Spinal cord (tissue), 10 donors: ENCODE measurements around the gene GTF2IRD1. TPM values are rescaled to one million over a fixed set of nuclear protein-coding genes. Genes with fewer than 3 reads are reported as not detected.
"Not testable (repeated sequence)": the region's sequence is repeated elsewhere in the genome, so short reads cannot be mapped to it uniquely, and the experiment has no call there.

Experiments
- DNase-seq, 6 donors: peaks; one replicate each; pipeline versions ENCODE4 v3.0.0 to v3.0.0-alpha.2; 2013 to 2015; ENCODE audit warnings: low spot score in 6 of 6, low read depth in 4 of 6
- H3K27ac ChIP-seq: one replicate; pipeline ENCODE4 v1.5.1; 2013; ENCODE audit warnings: low read depth, low read length, control low read depth
- H3K27me3 ChIP-seq: one replicate; pipeline ENCODE4 v1.6.1; 2013; ENCODE audit warnings: low read length; ENCODE audit not compliant: control insufficient read depth, insufficient read depth
- H3K36me3 ChIP-seq: one replicate; pipeline ENCODE4 v1.6.1; 2013; ENCODE audit warnings: low read length; ENCODE audit not compliant: control insufficient read depth, insufficient read depth
- H3K4me1 ChIP-seq: one replicate; pipeline ENCODE4 v1.6.1; 2013; ENCODE audit warnings: low read length; ENCODE audit not compliant: control insufficient read depth, insufficient read depth
- H3K4me3 ChIP-seq: one replicate; pipeline ENCODE4 v1.5.1; 2013; ENCODE audit warnings: low read depth, low read length, control low read depth
- H3K9me3 ChIP-seq: one replicate; pipeline ENCODE4 v1.6.1; 2013; ENCODE audit warnings: low read length; ENCODE audit not compliant: control insufficient read depth, insufficient read depth
- WGBS: methylation state at CpG from one replicate; pipeline ENCODE4 v1.1.5; 2013; ENCODE audit warnings: missing lambda C conversion rate; ENCODE audit not compliant: insufficient coverage; 5-methylcytosine and 5-hydroxymethylcytosine counted together
- polyA plus RNA-seq, 2 donors: library from polyadenylated mRNA; unstranded; fragments of 120-200 nt; gene quantifications; one replicate each; pipeline ENCODE4 v1.2.1, GENCODE V29; 2013; ENCODE audit not compliant: insufficient read length in 2 of 2
- total RNA-seq, 2 donors: library from RNA; depleted of rRNA in 1 of 2; stranded (reverse); fragments of 120-200 nt in 1 of 2; fragments of >200 nt in 1 of 2; gene quantifications; one replicate each; pipeline versions ENCODE4 v1.2.3 to v1.2.4, GENCODE V29; 2013 to 2014
- donor health status: healthy.

Gene GTF2IRD1
- total and polyA plus RNA-seq, 4 donors = 10.0 to 33.5 (median 19.3) TPM

GRCh38 chr7:74412056-74412455 lies 41.6 kb upstream of the GTF2IRD1 start:
- no peaks in the 10 kb centered on the region for H3K27me3 ChIP-seq
- H3K4me3 ChIP-seq = no peak overlapping the region
- 80% methylated on average over 2 of the region's 4 CpGs for WGBS
- H3K36me3 ChIP-seq = no peaks in the 10 kb centered on the region
- H3K9me3 ChIP-seq = no peaks in the 10 kb centered on the region
- H3K4me1 ChIP-seq = no peaks in the 10 kb centered on the region
- DNase-seq = no peak
- no peak overlapping the region for H3K27ac ChIP-seq

GRCh38 chr7:74412603-74413002 lies 41.1 kb upstream of the GTF2IRD1 start:
- Histone ChIP-seq H3K36me3 (no peaks in the 10 kb centered on the region), H3K27ac (no peak overlapping the region), H3K9me3 (no peaks in the 10 kb centered on the region), H3K4me3 (no peak overlapping the region), H3K27me3 (no peaks in the 10 kb centered on the region), H3K4me1 (peaks cover 5% of the 10 kb centered on the region)
- no peak for DNase-seq
- WGBS = 83% methylated on average over 1 of the region's 3 CpGs

GRCh38 chr7:74414595-74415333 lies 38.9 kb upstream of the GTF2IRD1 start:
- no CpG with 5 or more reads among the region's 7 CpGs for WGBS
- not testable (repeated sequence) for H3K27ac ChIP-seq, H3K9me3 ChIP-seq, DNase-seq, H3K36me3 ChIP-seq, H3K27me3 ChIP-seq, H3K4me3 ChIP-seq
- H3K4me1 ChIP-seq = peaks cover 11% of the 10 kb centered on the region

GRCh38 chr7:74417419-74417971 lies 36.2 kb upstream of the GTF2IRD1 start:
- 24% methylated on average over 14 of the region's 16 CpGs for WGBS
- DNase-seq = peak in 5 of 6 donors; percentile 29 to 91 (median 66)

GRCh38 chr7:74418076-74418475 lies 35.6 kb upstream of the GTF2IRD1 start:
- H3K27me3 ChIP-seq = no peaks in the 10 kb centered on the region
- DNase-seq = no peak
- H3K9me3 ChIP-seq = no peaks in the 10 kb centered on the region

More at GRCh38 chr7:74417419-74417971, 36.2 kb upstream of the GTF2IRD1 start:
- peaks cover 11% of the 10 kb centered on the region for H3K4me1 ChIP-seq
- no peaks in the 10 kb centered on the region for H3K36me3 ChIP-seq
- no peaks in the 10 kb centered on the region for H3K9me3 ChIP-seq
- no peaks in the 10 kb centered on the region for H3K27me3 ChIP-seq
- no peak overlapping the region for H3K4me3 ChIP-seq
- H3K27ac ChIP-seq = no peak overlapping the region

GRCh38 chr7:74418538-74418937 lies 35.2 kb upstream of the GTF2IRD1 start:
- H3K27me3 ChIP-seq = no peaks in the 10 kb centered on the region
- 85% methylated on average over 10 of the region's 10 CpGs for WGBS
- H3K27ac ChIP-seq = no peak overlapping the region
- H3K4me1 ChIP-seq = peaks cover 11% of the 10 kb centered on the region
- H3K9me3 ChIP-seq = no peaks in the 10 kb centered on the region
- H3K36me3 ChIP-seq = no peaks in the 10 kb centered on the region
- no peak for DNase-seq
- H3K4me3 ChIP-seq = no peak overlapping the region

More at GRCh38 chr7:74418076-74418475, 35.6 kb upstream of the GTF2IRD1 start:
- H3K36me3 ChIP-seq = no peaks in the 10 kb centered on the region
- peaks cover 11% of the 10 kb centered on the region for H3K4me1 ChIP-seq
- no peak overlapping the region for H3K4me3 ChIP-seq
- 70% methylated on average over 8 of the region's 8 CpGs for WGBS
- no peak overlapping the region for H3K27ac ChIP-seq

- WGBS = 46% methylated on average over 3 of the region's 4 CpGs
- H3K4me3 ChIP-seq, H3K36me3 ChIP-seq, DNase-seq, H3K27ac ChIP-seq, H3K9me3 ChIP-seq, H3K27me3 ChIP-seq: not testable (repeated sequence)
- H3K4me1 ChIP-seq = peaks cover 11% of the 10 kb centered on the region
Observed at GRCh38 chr7:74419232-74419631, 34.5 kb upstream of the GTF2IRD1 start.

GRCh38 chr7:74420006-74420405 lies 33.7 kb upstream of the GTF2IRD1 start:
- Histone ChIP-seq H3K27ac (no peak overlapping the region), H3K36me3 (no peaks in the 10 kb centered on the region), H3K4me1 (peaks cover 11% of the 10 kb centered on the region), H3K4me3 (no peak overlapping the region), H3K27me3 (no peaks in the 10 kb centered on the region), H3K9me3 (no peaks in the 10 kb centered on the region)
- WGBS = 92% methylated on average over 4 of the region's 4 CpGs
- no peak for DNase-seq

- peaks cover 8% of the 10 kb centered on the region for H3K4me1 ChIP-seq
- H3K27me3 ChIP-seq = no peaks in the 10 kb centered on the region
- H3K36me3 ChIP-seq = no peaks in the 10 kb centered on the region
- H3K9me3 ChIP-seq = no peaks in the 10 kb centered on the region
- WGBS = 76% methylated on average over 8 of the region's 10 CpGs
- no peak overlapping the region for H3K4me3 ChIP-seq
- no peak overlapping the region for H3K27ac ChIP-seq
- DNase-seq = no peak
Observed at GRCh38 chr7:74424291-74424880, 29.3 kb upstream of the GTF2IRD1 start.

- no peaks in the 10 kb centered on the region for H3K27me3 ChIP-seq
- H3K4me1 ChIP-seq = peaks cover 24% of the 10 kb centered on the region
- H3K27ac ChIP-seq = no peak overlapping the region
- WGBS = 81% methylated on average over 2 of the region's 4 CpGs
- H3K4me3 ChIP-seq = no peak overlapping the region
- H3K36me3 ChIP-seq = no peaks in the 10 kb centered on the region
- no peaks in the 10 kb centered on the region for H3K9me3 ChIP-seq
- DNase-seq = no peak
Observed at GRCh38 chr7:74428023-74428422, 25.7 kb upstream of the GTF2IRD1 start.
